ENCODE data around the gene METAP1D.
"Not testable (repeated sequence)": the region's sequence is repeated elsewhere in the genome, so short reads cannot be mapped to it uniquely, and the experiment has no call there.

METAP1D gene

DNA sequence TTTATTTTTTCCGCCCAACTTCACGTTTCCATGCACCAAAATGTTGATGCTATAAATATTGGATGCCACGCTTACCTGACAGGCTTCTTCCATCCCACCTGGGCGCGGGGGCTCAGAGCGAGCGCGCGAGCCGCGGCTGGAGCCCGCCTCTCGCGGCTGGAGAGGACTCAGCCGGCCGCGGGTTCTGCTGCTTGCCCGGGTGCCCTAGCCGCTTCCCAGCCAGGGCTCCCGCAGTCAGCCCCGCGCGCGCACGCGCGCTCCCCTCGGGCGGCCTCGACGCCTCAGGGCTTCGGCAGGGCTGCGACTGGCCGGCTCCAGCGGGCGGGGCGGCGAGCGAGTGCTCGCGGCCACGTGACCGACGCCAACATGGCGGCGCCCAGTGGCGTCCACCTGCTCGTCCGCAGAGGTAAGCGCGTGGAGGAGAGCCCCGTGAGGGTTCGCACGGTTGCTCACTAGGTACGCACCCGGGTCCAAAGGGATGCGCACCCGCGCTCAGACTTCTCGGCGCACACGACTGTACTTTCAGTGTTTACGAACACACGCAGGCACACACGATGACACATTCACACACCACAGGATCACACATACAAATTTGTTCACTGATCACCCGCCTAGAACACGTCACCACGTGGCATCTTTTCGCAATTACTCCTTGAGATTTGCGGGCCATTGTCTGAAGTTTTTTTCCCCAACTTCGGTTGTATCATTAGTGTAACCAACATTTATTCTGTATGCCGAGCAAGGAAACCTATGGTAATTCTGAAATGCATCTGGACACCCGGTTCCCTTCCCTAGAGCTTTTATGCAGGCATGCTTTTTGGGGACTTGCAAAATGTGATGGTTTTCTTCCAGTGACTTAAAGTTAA, at the start of gene METAP1D:
TSS of gene METAP1D (plus strand) at position 350 of the 866 bp plus-strand sequence. CDS start at position 367, 17 bp downstream.
- DNase-seq: peak; percentile 82 to 87

DNA sequence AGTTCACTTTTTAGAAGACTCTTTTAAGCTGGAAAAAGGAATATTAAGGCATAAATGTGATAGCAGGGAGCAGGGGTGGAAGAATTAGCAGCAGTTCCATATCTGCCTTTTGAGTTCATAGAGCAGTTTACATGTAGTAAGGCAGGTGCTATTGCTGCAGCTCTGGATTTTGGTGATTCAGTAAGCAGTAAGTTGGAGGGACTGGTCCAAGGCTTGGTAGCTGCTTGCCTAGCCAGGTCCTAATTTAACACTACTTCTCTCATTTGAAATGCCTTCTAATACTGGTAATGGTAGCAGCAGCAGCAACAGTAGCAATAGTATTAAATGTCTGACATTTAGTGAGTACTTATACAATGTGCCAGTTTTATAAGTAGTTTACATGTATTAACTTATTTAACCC, 47.5 kb upstream of the METAP1D start:
- no peak for DNase-seq

DNA sequence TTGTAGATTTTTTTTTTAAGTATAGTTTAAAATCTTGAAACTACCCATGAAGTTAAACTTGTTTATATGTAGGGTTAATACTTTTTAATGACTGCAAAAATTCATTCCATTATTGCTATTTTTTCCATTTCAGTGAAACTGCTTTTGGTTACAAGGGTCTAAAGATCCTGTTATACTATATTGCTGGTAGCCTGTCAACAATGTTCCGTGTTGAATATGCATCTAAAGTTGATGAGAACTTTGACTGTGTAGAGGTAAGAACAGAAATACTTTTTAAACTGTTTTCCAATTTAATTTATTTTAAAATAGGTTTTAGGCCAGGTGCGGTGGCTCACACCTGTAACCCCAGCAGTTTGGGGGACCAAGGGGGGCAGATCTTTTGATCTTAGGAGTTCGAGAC, 47.0 kb upstream of the METAP1D start:
- no peak for DNase-seq

DNA sequence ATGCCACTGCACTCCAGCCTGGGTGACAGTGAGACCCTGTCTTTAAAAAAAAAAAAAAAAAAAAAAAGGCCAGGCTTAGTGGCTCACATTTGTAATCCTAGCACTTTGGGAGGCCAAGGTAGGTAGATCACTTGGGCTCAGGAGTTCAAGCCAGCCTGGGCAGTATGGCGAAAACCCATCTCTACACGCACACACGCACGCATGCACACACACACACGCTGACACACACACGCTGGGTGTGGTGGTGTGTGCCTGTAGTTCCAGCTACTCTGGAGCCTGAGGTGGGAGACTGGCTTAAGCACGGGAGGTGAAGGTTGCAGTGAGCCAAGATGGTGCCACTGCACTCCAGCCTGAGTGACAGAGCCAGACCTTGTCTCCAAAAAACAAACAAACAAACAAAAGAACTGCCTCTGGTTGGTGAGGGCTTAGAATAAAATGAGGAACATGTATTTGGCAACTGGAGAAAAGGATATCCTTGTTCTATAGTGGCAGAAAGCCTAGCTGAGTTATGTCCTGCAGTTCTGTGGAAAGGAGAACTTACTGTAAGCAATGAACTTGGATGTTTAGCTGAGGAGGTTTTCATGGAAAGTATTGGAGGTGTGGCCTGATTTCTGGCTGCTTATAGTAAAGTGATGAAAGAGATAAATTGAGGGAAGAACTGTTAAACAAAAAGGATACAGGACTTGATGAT, 43.5 kb upstream of the METAP1D start:
- no peak for DNase-seq

DNA sequence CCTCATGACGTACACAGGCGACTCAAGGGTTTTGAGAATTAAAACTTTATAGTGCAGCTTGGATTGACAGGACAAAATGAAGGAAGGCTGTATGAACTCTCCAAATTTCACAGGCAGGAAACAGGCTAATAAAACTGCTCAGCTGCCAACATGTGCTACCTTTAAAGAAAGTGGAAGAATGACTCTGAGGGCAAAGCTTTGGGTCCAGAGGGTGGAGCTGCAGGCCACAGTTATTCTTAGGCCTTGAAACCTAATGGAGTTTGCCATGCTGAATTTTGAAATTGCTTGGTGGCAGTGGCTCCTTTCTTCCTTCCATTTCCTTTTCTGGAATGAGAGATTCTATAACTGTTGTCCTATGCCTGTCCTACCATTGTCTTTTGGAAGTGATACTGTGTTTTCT, 42.7 kb upstream of the METAP1D start:
- no peak for DNase-seq

DNA sequence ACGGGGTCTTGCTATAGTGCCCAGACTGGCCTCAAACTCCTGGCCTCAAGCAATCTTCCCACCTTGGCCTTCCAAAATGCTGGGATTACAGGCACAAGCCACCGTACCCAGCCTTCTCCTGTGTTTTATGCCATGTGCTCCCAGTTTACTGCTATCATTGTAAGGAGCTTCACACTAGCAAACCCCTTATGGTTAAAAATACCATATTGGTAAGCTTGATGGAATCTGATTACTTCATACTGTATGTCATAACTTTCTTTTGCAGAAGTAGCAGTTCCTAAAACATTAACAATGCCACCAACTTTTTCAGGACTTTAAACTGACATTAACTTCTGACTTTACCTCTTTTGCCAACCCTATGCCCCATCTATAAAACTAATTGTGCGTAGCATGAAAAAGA, 41.3 kb upstream of the METAP1D start:
- no peak for DNase-seq

DNA sequence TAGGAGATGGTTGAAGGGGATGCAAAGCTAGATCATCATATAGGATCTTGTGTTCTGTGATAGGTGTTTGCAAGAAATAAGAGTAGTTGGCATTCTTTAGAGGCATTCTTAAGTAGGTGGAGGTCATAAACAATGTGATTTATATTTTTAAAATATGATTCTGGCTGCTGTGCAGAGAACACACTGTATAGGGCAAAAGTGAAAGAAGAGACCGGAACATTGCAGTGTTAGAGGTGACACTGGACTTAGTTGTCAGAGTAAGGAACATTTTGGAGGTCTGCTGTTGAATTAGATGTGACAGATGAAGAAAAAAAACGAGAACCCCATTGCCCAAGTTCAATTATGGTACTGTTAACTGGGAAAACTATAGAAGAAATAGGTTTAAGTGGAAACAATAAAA, 39.8 kb upstream of the METAP1D start:
- DNase-seq: no peak

DNA sequence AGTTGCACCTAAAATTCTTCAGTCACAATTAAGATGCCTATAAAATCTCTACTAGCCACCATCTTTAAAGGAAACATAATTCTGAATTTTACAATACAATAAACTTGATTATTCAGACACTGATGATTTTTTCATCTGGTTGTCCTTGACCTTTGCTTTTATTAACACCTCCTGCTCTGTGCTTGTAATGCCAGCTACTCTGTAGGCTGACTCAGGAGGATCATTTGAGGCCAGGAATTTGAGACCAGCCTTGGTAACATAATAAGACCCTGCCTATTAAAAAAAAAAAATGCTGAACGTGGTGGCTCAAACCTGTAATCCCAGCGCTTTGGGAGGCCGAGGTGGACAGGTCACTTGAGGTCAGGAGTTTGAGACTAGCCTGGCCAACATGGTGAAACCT, 39.2 kb upstream of the METAP1D start:
- DNase-seq: no peak

DNA sequence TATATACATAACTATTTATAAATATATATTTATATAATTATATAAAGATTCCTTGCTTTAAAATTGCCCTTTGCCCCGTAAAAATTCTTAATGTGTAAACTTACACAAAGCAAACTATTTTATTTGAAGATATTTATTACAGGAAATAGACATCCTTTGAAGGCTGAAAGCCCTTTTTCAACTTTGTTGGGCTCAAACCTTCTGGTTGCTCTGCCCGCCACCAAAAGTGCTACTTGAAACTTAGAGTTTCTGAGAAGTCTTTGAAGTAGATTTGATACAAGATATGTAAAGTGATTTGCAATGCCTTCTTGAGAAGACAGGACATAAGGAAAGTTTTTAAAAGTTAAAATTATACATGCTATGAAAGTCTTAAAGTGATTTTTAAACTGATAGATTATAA, 36.6 kb upstream of the METAP1D start:
- DNase-seq: no peak

DNA sequence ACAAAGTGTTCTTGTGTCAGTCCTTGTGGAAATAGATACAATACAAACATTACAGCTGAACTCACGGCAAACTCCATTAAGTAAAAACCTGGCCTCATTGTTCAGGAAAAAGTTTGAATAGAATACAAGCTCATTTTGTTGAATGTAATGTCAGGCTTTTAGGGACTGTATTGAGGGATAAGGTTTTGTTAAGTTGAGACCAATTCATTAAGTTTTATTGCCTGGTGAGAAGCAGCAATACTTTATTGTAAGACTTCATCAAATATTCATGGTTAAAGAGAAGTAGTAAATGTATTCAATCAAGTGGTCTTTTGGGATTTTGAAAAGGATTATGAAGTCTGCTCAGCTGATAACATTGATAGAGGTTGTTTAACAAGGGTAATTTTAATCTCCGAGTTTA, 35.4 kb upstream of the METAP1D start:
- DNase-seq: no peak

DNA sequence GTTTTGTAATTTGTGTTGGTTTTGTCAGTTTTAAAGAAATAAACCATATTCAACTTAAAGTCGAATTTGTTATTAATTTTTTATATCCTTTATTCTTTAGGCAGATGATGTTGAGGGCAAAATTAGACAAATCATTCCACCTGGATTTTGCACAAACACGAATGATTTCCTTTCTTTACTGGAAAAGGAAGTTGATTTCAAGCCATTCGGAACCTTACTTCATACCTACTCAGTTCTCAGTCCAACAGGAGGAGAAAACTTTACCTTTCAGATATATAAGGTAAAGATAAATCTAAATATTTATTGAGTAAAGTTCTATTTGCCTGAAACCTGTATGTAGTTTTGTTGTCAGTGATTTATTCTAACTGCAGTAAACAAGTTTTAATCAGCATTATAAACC, 34.5 kb upstream of the METAP1D start:
- no peak for DNase-seq

DNA sequence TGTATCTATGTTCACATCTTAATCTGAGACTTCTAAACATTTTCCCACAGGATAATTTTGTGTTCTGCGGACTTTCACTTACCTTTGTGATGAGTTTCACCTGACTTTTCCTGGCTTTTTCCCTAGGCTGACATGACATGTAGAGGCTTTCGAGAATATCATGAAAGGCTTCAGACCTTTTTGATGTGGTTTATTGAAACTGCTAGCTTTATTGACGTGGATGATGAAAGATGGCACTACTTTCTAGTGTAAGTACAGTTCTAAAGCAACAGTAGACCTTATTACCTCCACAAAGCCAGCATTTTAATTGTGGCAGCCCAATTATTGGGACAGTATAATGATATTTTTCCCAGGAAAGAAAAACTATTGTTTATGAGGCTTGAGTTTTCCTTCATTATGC, 34.1 kb upstream of the METAP1D start:
- no peak for DNase-seq

DNA sequence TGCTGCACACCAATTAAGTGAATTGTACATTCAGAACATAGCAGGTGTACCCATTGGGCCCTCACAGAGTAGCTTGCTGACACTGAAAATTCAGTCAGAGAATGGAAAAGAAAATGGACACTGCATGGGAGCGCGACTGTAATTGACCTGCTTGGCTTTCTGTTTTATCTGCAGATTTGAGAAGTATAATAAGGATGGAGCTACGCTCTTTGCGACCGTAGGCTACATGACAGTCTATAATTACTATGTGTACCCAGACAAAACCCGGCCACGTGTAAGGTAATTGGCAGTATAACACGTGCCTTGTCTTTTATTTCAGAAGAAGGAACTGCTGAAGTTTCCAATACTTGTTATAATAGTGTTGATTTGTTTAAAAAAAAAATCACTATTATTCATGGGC, 33.5 kb upstream of the METAP1D start:
- no peak for DNase-seq

DNA sequence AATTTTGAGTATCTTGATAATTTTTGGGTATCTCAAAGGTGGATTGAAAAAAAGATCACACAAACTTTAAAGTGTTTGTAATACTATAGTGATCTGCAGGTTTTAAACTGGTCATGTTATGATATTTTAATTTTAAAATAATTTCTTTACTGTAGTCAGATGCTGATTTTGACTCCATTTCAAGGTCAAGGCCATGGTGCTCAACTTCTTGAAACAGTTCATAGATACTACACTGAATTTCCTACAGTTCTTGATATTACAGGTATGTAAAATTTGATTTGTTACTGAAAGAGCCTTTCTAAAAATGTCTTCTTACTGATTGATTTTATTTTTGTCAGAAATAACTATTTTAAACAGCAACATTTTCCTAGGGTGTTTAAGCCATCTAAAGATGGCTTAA, 33.1 kb upstream of the METAP1D start:
- DNase-seq: no peak

DNA sequence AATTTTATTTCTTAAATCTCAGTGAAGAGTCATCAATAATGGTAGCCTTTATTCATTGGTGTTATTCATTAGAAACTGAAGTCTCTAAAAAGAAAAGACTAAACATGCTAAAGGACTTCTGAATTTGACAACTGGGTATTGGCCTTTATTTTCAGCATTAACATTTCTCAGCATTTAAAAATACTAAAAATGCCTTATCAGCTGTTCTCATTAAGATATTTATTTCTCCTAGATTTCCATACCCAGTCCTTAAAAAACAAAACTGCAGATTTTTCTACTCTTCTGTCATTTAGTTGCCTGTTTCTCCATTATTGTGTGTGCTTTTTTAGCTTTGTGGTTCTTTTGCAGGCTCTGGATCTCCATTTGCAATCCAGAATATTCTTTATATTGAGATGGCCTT, 31.2 kb upstream of the METAP1D start:
- DNase-seq: no peak

DNA sequence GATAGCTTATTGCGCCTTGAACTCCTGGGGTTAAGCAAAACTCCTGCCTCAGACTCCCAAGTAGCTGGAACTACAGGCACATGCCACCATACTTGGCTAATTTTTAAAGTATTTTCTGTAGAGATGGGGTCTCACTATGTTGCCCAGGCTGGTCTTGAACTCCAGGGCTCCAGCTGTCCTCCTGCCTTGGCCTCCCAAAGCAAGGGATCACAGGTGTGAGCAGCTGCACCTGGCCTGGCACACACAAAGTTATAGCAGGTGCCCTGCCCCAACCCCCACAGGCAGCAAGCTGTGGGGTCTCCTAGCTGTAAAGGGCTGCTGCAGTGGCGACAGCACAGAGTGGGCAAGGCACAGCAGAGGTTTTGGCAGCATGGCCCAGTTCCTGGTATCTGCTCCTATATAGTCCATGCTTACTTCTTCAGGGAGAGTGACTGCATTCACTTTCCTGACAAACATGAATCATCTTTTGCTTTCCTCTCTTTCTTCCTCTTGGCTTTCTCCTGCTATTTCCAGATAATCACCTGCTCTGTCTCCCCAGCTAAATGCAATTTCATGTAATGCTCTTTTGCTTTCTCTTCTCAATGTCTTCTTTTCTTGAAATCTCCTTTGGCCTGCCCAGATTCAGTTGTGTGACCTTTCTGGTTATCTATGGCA, 27.3 kb upstream of the METAP1D start:
- DNase-seq: no peak

DNA sequence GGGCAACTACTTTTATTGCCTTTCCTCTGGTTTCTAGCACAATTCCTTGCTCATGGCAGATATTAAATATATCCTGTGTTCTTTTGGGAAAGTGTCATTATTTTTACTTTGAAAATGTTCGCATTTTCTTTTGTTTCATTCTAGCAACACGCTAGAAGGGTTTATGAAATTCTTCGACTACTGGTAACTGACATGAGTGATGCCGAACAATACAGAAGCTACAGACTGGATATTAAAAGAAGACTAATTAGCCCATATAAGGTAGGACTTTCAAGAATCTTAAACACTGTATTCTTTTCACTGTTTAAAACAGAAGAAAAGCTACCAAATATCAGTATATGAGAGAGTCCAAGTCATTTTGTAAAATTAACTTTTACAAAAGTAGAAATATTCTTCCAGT, 20.6 kb upstream of the METAP1D start:
- no peak for DNase-seq

DNA sequence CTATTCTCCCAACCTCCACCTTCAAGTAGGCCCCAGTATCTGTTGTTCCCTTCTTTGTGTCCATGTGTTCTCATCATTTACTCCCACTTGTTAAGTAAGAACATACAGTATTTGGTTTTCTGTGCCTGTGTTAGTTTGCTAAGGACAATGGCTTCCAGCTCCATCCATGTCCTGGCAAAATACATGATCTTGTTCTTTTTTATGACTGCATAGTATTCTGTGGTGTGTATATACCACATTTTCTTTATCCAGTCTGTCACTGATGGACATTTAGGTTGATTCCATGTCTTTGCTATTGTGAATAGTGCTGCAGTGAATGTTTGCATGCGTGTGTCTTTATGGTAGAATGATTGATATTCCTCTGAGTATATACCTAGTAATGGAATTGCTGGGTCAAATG, 15.8 kb upstream of the METAP1D start:
- DNase-seq: not testable (repeated sequence)

DNA sequence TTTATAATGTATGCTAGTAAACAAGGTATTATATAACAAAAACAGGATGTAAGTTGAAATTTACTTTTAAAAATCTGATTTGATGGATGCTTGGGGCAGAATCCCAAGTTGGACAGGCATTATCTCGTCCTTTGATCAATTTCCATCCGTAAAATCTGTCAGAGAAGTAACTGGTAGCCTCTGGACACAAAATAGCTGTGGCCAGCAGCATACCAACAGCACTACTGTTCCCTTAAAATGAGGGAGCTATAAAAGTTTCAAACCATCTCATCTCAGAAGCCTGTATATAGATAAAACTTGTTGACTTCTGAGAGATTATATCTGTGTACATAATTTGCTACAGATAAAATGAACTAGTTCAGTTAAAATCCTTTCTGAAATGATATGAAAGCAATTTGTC, 14.7 kb upstream of the METAP1D start:
- no peak for DNase-seq

DNA sequence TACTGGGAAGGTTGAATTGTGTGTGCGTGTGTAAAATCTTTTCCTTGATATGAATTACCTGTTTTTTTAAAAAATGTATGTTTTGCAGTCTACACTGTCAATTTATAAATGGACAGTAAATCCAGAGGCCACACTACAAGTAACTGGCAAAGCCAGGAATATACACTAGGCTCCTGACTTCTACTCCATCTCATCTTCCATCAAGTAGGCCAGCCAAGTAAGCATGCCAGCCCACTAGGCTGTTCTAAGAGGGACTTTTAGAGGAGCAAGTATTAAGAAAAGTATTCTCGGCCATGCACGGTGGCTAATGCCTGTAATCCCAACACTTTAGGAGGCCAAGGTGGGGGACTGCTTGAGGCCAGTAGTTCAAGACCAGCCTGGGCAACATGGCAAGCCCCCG, 13.0 kb upstream of the METAP1D start:
- DNase-seq: no peak

DNA sequence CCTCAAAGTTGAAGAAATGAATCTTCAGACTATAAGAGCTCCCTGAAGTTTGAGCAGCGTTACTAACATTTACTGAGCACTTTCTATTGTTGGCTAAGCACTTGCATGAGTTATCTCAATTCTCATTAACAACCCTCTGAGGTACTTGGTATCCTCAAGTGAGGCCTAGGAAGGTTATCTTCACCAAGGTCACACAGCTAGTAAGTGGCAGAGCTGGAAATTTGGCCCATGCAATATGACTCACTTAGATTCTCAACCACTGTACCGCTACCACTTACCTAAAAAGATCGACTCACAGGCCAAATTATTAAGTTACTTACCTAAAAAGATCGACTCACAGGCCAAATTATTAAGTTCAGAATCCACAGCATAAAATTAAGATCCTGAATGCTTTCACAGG, 8.7 kb upstream of the METAP1D start:
- DNase-seq: no peak

DNA sequence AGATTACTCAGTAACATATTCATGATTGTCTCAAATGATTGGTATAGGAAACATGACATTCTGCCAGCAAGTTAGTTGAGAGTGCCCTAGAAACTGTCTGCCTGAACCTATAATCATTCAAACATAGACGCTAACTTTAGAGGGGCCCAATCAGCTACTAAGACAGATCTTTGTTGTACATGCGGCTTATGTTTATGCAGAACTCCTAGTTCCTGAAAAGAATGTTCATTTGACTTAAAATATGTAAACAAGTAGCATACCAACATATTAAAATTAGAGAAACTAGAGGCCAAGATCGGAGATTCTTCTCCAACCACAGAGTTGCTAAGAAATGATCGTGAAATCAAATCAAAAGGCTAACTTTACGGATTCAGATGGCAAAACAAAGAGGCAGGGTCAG, 4.2 kb upstream of the METAP1D start:
- no peak for DNase-seq

DNA sequence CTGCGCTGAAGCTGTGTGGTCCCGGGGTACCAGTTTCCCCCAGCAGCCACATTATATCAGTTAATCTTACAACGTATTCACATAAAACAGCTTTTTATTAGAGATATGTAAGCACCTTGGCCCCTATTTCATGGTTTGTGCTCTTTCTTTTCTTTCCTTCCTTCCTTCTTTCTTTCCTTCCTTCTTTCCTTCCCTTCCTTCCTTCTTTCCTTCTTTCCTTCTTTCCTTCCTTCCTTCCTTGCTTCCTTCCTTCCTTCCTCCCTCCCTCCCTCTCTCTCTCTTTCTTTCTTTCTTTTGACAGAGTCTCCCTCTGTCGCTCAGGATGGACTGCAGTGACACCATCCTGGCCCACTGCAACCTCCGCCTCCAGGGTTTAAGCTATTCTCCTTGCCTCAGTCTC, 3.7 kb upstream of the METAP1D start:
- no peak for DNase-seq

DNA sequence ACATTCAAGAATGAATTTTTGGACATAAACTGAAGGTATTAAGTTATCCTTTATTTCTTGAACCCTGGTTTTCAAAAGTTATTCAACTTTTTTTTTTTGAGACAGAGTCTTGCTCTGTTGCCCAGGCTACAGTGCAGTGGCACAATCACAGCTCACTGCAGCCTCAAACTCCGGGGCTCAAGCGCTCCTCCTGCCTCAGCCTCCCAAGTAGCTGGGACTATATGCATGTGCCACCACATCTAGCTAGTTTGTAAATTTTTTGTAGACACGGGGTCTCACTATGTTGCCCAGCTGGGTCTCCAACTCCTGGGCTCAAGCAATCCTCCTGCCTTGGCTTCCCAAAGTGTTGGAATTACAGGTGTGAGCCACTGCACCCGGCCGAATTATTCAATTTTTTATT, 2.7 kb upstream of the METAP1D start:
- not testable (repeated sequence) for DNase-seq
